HG03521 (cell line): Measurements from ENCODE around the gene FCN2.

Source experiments
- ATAC-seq: cut with Tn5 transposase; IDR thresholded peaks from one replicate; pipeline ENCODE4 v1.9.1; 2021; ENCODE audit warnings: mild to moderate bottlenecking, moderate library complexity; ENCODE audit not compliant: unreplicated experiment

Gene FCN2

DNA sequence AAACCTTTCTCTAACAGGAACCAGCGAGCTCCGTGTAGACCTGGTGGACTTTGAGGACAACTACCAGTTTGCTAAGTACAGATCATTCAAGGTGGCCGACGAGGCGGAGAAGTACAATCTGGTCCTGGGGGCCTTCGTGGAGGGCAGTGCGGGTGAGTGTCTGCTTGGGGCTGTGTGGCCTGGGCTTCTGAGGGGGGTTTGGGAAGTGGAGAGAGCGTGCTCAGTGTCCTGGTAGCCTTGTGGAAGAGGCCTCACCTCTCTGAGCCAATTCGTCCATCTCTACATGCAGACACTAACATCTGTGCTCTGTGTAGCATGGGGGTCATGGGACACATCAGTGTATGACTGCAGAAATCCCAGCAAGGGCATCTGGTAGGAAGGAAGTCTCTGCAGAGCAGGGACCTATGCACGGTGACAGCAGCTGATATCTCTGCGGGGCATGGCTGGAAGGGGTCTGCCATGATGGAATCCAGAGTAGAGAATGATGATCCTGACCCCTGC lies 5.9 kb downstream of the FCN2 start:
- ATAC-seq, result no peak

DNA sequence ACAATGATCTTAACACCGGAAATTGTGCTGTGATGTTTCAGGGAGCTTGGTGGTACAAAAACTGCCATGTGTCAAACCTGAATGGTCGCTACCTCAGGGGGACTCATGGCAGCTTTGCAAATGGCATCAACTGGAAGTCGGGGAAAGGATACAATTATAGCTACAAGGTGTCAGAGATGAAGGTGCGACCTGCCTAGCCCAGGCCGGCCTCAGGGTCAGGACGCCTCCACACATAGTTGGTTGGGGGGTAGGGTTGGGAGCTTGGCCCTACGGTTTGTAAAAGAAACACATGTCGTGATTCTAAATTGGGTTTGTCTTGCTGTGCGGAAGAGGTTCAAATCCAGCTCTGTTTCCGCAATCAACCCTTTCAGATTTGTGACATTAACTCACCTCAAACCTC lies 6.6 kb downstream of the FCN2 start:
- no peak for ATAC-seq

DNA sequence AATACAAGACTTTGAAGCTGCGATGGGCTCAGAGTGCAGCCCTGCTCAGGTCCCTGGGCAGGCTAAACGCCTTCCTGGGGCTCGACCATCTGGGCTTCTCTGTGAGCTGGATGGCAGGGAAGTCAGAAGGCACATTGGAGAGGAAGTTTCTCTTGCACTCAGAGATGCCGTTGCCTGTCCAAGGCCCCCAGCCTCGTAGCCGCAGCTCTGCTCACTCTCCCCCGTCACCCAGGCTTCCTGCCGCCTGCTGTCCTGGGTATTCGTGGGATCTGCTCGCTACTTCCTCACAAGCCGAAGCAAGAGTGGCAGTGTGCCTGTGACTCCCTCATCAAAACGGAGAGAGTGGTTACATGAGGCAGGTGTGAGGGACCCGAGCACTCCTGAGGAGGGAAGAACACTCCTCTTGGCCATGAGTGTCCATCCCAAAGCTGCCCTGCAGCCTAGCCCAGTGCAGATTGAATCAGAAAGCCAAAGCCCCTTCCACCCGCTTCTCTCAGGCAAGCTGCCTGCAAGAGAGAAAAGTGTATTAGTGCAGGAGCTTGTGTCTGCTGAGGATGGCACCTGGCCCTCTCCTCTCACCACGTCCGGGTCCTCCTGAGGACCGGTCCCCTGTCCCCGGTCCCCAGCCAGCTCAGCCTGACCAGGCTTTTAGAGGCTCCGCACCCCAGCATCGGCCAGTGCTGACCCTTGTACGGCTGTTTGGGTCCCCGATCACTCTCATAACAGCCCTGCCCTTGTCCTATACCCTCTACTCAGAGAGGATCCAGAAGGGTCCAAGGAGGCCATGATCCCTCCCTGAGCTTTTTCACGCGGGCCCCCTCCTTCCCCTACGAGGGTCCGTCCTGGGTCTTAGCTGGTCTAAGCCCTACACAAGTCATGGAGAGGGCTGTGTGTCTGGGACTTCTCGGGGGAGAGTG lies 7.3 kb downstream of the FCN2 start:
- ATAC-seq, result no peak

DNA sequence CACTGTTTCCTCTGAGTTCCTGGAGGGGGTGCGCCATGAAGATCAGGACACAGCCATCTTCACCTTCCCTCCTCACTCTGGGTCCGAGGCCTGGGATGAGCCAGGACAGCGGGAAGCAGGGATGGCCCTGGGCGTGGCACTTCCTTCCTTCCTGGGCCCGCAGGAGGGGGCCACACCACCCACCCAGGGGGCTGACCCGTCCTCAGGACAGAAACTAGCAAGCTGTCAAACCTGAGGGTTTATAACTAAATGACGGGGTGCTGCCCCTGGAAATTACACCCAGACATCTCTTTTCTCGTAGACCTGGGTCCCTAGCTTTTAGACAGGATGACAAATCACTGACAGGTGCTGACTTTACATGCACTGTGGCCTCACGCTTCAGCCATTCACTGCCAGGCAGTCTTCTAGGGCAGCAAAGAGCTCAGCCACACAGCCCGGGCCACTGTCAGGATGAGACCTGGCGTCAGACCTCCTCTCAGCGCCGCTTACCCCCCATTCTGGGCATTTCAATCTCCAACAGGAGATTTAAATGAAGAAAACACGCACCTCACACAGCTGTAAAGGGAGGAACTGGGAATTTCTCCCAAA lies 8.1 kb downstream of the FCN2 start:
- ATAC-seq, result no peak

DNA sequence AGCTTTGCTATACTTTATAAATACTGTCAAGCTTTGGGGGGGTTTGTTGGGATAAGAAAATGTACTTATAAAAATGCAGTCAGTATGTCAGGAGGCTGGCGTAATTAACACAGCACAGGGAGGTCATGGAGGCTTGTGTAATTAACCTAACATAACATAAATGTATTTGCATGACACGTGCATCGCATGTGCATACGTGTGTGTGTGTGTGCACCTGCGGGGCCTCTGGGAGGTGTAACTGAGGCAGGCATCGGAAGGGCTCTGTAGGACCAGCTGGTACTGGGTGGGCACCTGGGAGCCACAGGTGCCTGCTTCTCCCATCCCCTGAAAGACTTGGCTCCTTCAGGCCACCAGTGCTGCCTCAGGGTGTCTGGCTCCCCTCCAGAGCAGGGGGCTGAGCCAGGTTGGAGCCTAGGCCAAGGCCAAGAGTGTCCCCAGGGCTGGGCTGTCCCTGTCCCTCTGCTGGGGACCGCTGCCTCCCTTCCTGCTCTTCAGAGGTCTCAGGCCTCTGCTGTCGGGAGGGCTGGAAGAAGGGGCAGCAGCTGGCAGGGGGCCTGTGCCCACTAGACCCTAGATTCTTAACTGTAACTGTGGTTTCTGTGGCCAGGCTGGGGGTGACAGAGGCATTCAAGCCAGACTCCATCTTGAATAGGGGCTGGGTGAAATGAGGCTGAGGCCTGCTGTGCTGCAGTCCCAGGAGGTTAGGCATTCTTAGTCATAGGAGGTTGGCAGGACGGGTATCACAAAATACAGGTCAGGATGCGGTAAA lies 9.0 kb downstream of the FCN2 start:
- ATAC-seq, result no peak

DNA sequence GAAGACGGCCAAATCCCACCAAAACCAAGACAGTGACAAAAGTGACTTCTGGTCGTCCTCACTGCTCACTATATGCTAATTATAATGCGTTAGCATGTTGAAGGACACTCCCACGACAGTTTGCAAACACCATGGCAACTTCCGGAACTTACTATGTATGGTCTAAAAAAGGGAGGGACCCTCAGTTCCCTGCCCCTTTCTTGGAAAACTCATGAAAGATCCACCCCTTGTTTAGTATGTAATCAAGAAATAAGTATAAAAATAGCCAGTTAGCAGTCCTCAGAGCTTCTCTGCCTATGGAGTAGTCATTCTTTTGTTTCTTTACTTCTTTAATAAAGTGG lies 9.5 kb downstream of the FCN2 start:
- no peak for ATAC-seq

DNA sequence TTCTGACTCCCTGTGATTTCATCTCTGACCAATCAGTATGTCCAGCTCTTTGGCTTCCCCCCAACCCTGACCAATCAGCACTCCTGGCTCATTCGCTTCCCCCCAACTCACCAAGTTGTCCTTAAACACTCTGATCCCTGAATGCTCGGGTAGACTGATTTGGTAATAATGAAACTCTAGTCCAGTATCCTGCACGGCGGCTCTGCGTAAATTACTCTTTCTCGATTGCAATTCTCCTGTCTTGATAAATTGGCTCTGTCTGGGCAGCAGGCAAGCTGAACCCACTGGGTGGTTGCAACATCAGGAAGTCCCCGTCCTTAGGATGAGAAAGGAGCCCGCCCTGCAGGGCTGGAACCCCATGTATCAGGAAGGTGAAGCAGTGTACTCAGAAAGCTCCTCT lies 10.4 kb downstream of the FCN2 start:
- no peak for ATAC-seq

DNA sequence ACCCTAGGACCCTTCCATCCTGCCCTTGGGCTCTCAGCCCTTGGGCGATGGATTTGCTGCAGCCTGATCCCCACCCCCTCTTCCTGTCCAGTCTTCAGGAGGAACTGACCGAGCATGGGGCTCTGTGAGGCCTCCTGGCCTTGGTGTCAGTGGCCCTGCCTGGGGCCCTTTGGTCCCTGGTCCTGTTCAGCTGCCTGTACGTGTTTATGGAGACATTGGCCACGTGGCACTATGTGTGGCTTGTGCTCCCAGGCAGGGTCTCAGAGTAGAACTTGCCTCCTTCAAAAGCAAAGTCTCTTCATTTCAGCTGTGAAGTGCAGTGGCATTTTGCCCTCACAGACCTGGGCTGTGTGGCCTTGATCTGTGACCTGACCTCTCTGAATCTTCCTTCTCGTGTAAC lies 11.1 kb downstream of the FCN2 start:
- ATAC-seq, result no peak

DNA sequence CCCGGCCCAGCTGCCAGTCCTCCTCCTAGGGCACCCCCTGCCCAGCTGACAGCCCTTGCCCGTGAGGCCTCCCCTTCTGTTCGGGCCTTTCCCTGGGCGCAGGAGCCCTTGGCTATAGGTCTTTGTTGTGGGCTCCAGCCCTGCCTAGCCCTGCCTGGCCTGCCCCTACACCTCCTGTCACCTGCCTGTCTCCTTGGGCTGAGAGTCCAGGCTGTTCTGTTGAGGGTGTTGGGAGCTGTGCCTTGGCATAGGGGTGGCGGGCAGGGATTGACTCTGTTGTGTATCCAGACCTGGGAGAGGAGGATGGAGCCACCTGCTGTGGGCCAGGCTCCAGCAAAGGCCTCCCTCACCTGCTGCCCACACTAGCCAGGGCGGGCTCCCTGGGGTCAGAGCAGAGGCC lies 11.6 kb downstream of the FCN2 start:
- no peak for ATAC-seq

DNA sequence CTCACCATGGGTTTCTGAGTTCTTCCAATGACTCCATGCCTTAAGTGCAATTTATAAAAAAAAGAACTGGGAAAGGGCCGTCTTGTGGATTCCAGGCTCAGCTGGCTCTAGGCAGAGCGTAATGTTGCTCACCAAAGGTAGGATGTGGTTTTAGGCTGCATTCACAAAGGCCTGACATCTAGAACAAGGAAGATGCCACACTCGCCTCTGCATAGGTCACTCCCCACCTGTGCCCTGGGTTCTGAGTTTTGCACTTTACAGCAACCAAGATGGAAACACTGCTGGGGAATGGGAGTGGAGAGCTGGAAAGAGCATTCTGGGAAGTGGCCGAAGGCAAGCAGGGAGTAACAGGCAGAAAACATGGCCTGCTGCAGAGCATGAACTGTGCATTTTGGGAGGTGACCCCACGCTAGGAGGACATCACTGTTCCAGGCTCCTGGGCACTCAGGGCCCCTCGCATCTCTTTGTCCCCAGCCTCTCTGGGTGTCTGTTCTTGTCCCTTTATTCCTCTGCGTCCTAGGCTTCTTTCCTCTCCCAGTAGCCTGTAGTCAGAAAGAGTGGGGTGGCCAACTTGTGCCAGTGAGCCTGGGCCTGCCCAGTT lies 12.3 kb downstream of the FCN2 start:
- no peak for ATAC-seq

DNA sequence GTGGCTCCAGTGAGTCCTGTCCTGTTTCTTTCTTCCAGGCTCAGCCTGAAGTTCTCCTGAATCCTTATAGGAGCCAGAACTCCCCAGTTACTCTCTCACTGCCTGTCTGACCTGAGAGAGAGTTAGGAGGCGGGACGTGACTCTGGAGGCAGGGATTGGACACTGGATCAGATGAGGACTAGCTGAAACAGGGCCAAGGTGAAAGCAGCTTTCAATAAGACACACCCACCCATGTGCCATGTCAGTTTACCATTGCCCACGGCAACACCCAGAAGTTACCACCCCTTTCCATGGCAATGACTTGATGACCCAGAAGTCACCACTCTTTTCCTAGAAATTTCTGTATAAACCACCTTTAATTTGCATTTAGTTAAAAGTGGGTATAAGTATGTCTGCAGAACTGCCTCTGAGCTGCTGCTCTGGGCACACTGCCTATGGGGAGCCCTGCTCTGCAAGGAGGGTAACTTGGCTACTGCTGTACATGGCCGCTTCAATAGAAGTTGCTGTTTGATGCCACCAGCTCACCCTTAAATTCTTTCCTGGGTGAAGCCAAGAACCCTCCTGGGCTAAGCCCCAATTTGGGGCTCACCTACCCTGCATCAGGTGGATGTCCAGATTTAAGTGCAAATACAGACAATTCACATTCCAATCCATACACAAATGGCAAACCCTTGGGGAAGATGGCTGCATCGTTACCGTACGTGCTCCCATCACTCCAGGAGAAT lies 13.7 kb downstream of the FCN2 start:
- no peak for ATAC-seq

DNA sequence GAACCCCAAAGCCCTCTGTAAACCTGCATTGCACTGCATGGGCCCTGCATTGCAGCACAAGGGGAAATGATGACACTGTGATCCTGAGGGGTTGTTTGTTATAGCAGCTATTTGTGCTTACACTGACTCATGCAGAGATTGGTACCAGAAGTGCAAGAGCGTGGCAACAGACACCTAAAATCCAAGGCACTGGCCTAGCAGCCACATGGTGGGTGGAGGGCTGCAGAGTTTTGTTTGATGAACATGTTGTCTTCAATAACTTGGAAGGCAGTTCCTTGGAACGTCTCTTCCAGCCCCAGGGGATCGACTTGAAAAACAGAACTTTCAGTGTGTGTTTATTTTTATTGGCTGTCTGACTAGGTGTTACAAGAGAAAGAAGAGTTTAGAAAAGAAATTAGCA lies 14.5 kb downstream of the FCN2 start:
- no peak for ATAC-seq

DNA sequence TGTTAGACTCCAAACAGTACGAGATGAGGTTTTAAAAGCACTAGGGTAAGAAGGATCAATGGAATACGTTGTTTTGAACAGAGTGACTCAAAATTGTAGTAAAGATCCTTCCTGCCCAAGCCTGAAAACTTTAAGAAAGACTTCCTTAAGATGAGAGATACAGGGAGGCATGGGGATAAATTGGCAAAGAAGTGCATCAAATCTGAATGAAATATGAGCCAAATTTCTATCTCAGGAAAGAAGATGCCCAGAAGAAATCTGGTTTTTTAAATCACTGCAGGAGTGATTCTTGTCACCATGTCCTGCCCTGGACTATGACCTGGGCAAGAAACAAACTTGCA lies 14.9 kb downstream of the FCN2 start:
- ATAC-seq, result no peak

DNA sequence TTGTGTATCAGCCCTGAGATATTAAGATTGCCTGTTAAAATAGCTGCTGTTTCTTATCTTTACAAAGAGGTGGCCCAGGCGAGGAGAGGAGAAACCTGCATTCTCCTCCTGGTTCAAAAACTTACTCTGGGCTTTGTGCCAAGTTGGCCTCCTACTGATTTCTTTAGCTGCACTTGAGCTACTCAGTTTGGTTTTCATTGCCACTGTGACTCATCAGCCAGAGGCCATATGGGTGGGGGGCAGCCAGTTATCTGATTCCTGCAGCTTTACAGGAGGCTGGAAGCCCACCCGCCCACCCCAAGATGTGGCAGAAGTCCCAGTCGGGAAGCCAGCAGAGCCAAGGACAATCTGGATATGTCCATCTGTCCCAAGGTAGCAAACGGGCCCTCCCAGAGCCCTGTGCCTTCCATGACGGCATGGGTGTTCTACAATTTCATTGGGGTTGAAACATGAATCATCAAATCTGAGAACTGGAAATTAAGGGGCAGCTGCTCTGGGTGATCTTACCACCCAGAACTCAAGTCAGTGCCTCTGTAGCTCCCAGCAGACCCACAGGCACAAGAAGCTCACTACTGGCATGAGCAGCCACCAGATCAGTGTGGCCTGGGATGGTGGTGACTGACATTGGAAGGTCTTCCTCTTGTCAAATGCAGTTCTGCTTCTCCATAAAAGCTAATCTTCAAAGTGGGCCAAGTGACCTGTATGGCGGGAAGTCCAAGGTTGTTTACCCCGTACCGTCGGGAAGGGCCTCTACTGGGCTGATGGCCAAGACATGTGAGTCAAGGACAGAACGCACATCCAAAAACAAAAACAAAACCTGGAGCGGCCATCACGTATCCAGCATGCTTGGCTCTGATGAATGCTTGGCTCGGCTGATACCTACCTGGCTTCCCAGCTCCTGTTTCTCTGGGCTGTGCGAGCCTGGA lies 15.6 kb downstream of the FCN2 start:
- ATAC-seq, result no peak

DNA sequence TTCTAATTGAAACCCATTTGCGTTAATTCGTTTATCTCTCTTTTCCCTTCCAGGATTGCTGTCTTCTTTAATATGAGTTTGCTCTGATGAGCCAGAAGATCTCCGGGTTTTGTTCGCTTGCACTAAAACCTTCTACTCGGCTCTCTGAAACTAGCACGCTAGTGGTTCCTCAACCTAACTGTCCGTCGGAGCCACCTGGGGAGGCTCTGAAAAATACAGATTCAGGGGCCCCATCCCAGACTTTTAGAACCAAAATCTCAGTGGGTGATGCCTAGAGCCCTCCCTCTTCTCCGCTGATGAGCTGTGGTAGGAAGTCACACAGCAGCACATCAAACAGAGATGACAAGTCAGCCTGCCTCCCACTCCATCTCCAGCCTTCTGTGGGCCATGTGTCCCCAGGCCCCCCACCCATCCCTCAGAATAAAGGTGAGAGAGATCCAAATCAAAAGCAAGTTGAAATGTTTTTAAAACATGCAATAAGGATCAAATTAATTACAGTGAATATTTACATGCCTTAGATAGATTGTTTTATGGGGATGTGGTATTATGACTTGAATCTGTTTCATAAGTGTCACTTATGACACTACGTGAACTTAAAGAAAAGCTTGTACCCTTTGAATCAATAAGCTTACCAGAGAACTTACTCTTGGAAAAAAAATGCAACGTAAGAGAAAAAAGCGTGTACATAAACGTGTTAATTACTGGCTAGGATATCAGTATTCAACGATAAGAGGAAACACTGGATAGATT lies 16.4 kb downstream of the FCN2 start:
- ATAC-seq, result no peak

DNA sequence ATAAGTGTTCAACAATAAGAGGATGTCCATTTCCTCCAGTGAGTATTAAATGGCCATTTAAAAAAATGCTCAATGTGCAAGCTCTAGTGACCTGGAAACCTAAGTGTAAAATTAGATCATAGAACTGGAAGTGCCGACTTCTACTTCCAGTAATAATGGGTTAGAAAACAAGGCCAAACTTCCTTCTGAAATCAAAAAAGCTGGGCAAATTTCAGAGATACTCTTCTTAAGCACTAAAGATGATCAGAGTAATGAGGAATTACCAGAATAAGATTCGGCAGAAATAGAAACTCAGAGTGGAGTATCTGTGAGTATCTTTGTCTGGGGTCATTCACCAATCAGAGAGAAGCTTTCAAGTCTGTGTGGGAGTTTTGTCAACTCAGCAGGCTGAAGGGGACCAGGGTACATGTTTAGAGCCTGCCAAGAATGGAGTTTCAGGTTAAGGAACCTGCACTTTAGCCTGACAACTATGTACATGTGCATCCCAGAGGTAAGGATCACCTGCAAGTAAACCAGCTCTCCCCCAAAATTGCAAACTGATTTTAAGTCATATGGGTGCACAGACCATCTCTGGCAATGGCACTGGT lies 17.1 kb downstream of the FCN2 start:
- ATAC-seq, result no peak

DNA sequence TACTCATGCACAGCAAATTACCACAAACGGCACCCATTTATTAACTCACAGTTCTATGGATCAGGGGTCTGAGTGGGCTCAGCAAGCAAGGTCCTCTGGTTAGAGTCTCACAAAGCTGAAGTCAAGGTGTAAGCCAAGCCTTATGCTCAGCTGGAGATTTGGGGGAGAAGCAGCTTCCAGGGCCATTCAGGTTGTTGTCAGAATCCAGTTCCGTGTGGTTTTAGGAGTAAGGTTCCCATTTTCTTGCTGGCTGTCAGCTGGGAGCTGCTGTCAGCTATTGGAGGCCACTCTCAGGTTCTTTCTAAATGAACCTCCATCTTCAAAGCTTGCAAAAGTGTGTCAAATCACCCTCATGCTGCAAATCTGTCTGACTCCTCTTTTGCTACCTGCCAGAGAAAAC lies 17.7 kb downstream of the FCN2 start:
- no peak for ATAC-seq

DNA sequence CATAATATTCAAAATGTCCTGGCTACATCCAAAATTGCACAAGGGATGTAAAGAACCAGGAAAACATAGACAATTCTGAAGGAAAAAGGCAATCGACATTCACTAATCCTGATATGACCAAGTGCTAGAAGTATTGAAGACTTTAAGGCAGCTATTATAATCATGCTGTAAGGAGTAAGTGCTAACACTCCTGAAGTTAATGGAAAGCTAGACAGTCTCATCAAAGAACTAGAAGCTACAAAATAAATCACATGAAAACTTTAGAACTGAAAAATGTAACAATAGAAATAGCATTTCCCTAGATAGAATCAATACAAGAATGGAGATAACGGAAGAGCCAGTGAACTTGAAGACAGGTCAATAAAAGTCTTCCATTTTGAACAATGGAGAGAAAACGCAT lies 18.6 kb downstream of the FCN2 start:
- ATAC-seq, result no peak

DNA sequence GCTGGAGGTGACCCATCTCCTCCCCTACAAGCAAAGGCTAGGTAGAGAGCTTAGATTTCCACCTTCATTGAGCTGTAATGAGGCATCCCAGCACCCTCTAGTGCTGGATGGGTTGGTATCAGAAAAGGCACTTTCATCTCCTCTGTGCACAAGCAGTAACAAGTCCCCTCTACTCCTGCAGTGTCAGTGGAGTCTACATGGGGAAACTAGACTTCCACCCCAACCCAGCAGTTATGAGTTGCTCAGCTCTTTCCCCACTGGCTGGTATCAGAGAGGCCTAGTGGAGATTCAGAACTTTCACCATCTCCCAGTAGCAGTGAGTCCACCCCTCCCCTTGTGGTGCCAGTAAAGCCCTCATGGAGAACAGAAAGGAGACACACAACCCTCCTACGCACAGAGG lies 19.2 kb downstream of the FCN2 start:
- no peak for ATAC-seq
